ENCODE measurements around the gene PTPRK.

PTPRK gene

GRCh38 chr6:127939442-127940066 is 580.8 kb downstream of the PTPRK start:
- TF ChIP-seq CTCF (conservative IDR thresholded peaks at IDR 0.05) = no peak

GRCh38 chr6:127938701-127939100 is 581.7 kb downstream of the PTPRK start:
- TF ChIP-seq CTCF (conservative IDR thresholded peaks at IDR 0.05) = no peak
- H3K27ac ChIP-seq = peak overlapping the region; percentile 86

More at GRCh38 chr6:127939442-127940066, 580.8 kb downstream of the PTPRK start:
- H3K27ac ChIP-seq = peak overlapping the region; percentile 86

GRCh38 chr6:127937747-127938146 is 582.7 kb downstream of the PTPRK start:
- no peak overlapping the region for H3K27ac ChIP-seq
- TF ChIP-seq CTCF (conservative IDR thresholded peaks at IDR 0.05) = no peak

- TF ChIP-seq CTCF (conservative IDR thresholded peaks at IDR 0.05) = no peak
- no peak overlapping the region for H3K27ac ChIP-seq
These were observed 583.3 kb downstream of the PTPRK start for GRCh38 chr6:127937102-127937501.

GRCh38 chr6:127934956-127935355 is 585.4 kb downstream of the PTPRK start:
- no peak overlapping the region for H3K27ac ChIP-seq
- no peak for TF ChIP-seq CTCF (conservative IDR thresholded peaks at IDR 0.05)

- TF ChIP-seq CTCF (conservative IDR thresholded peaks at IDR 0.05) = no peak
- no peak overlapping the region for H3K27ac ChIP-seq
These were observed 586.3 kb downstream of the PTPRK start for GRCh38 chr6:127933852-127934840.

- TF ChIP-seq CTCF (conservative IDR thresholded peaks at IDR 0.05) = no peak
- H3K27ac ChIP-seq = no peak overlapping the region
These were observed 587.3 kb downstream of the PTPRK start for GRCh38 chr6:127933137-127933536.

Data from VCaP (cell line).